GM23338 (cell line): ENCODE data around the gene EPHA7. TPM values are rescaled to one million over a fixed set of nuclear protein-coding genes. Genes with fewer than 3 reads are reported as not detected.

Source experiments
- ATAC-seq: fragments of 200-7000 bp; cut with Tn5 transposase; 3 replicates; pipeline ENCODE4 v1.9.1; 2020
- DNase-seq: peaks from one replicate; pipeline ENCODE4 v3.0.0-alpha.2; 2015; ENCODE audit warnings: low spot score
- H2AFZ ChIP-seq: fragments of 200-600 bp; sonication (generic); 2 replicates; pipeline ENCODE4 v1.8.0; 2016; ENCODE audit warnings: antibody characterized with exemption, mild to moderate bottlenecking, moderate library complexity
- H3F3A ChIP-seq: fragments of 200-600 bp; sonication (generic); replicated peaks from 2 replicates; pipeline ENCODE4 v1.8.0; 2017; ENCODE audit warnings: antibody characterized with exemption, mixed run types, low read depth
- H3K27ac ChIP-seq: fragments of 200-600 bp; sonication (generic); 2 replicates; pipeline ENCODE4 v1.6.1; 2016; ENCODE audit warnings: low read depth
- H3K27me3 ChIP-seq: fragments of 200-600 bp; sonication (generic); 2 replicates; pipeline ENCODE4 v1.8.0; 2016; ENCODE audit warnings: mild to moderate bottlenecking, mixed run types, moderate library complexity; ENCODE audit not compliant: insufficient read depth
- H3K36me3 ChIP-seq: fragments of 200-600 bp; sonication (generic); 2 replicates; pipeline ENCODE4 v1.8.0; 2016; ENCODE audit warnings: mild to moderate bottlenecking; ENCODE audit not compliant: insufficient read depth
- H3K4me1 ChIP-seq: fragments of 200-600 bp; sonication (generic); 2 replicates; pipeline ENCODE4 v1.8.0; 2016; ENCODE audit warnings: mild to moderate bottlenecking, moderate library complexity; ENCODE audit not compliant: insufficient read depth
- H3K4me2 ChIP-seq: fragments of 200-600 bp; sonication (generic); 2 replicates; pipeline ENCODE4 v1.7.1; 2017; ENCODE audit warnings: mixed run types
- H3K4me3 ChIP-seq: fragments of 200-600 bp; sonication (generic); 2 replicates; pipeline ENCODE4 v1.6.1; 2016; ENCODE audit warnings: mixed run types
- H3K79me2 ChIP-seq: fragments of 200-600 bp; sonication (generic); replicated peaks from 2 replicates; pipeline ENCODE4 v1.8.0; 2017; ENCODE audit warnings: mild to moderate bottlenecking; ENCODE audit not compliant: insufficient read depth
- H3K9me2 ChIP-seq: fragments of 200-600 bp; sonication (generic); 2 replicates; pipeline ENCODE4 v1.8.0; 2017; ENCODE audit not compliant: insufficient read depth
- H4K20me1 ChIP-seq: fragments of 200-600 bp; sonication (generic); replicated peaks from 2 replicates; pipeline ENCODE4 v1.8.0; 2017; ENCODE audit warnings: mild to moderate bottlenecking; ENCODE audit not compliant: insufficient read depth
- H3K27ac Mint-ChIP-seq: 2 replicates; pipeline ENCODE4 v1.8.0; 2020; ENCODE audit warnings: inconsistent platforms, mild to moderate bottlenecking, moderate library complexity, mixed read lengths
- H3K27me3 Mint-ChIP-seq: 3 replicates; pipeline ENCODE4 v1.8.0; 2022; ENCODE audit warnings: low read depth, mild to moderate bottlenecking, moderate library complexity, mixed read lengths, inconsistent platforms; ENCODE audit not compliant: insufficient read depth, poor library complexity
- H3K36me3 Mint-ChIP-seq: 3 replicates; pipeline ENCODE4 v1.8.0; 2021; ENCODE audit warnings: low read depth, mild to moderate bottlenecking, inconsistent platforms, moderate library complexity, mixed read lengths
- H3K4me1 Mint-ChIP-seq: 3 replicates; pipeline ENCODE4 v1.8.0; 2020; ENCODE audit warnings: mild to moderate bottlenecking, inconsistent platforms, mixed read lengths
- H3K4me3 Mint-ChIP-seq: 3 replicates; pipeline ENCODE4 v1.8.0; 2021; ENCODE audit warnings: moderate library complexity, mild to moderate bottlenecking, inconsistent platforms, mixed read lengths
- H3K9me3 Mint-ChIP-seq: 3 replicates; pipeline ENCODE4 v1.8.0; 2020; ENCODE audit warnings: moderate library complexity, mild to moderate bottlenecking, inconsistent platforms, mixed read lengths
- CREB1 ChIP-seq: fragments of 250-450 bp; sonication (Bioruptor Pico); IDR thresholded peaks from 2 replicates; pipeline ENCODE4 v1.5.0; 2020; ENCODE audit warnings: low read depth, mild to moderate bottlenecking, moderate library complexity
- CTCF ChIP-seq, 2 experiments: fragments of 200-600 bp in 1 of 2; sonication (generic) in 1 of 2; conservative IDR thresholded peaks; 2 replicates each; pipeline versions ENCODE4 v1.5.1 to v1.6.1; 2016 to 2017; ENCODE audit warnings: antibody characterized with exemption in 2 of 2, low read depth in 2 of 2, mild to moderate bottlenecking in 2 of 2, moderate library complexity in 1 of 2
- ETS1 ChIP-seq: IDR thresholded peaks from 2 replicates; pipeline ENCODE4 v1.6.1; 2016; ENCODE audit warnings: antibody characterized with exemption
- EZH2phosphoT487 ChIP-seq: fragments of 200-600 bp; sonication (generic); IDR thresholded peaks from one replicate; pipeline ENCODE4 v1.8.1; 2018; ENCODE audit warnings: antibody characterized with exemption; ENCODE audit not compliant: unreplicated experiment
- JUNB ChIP-seq: IDR thresholded peaks from one replicate; pipeline ENCODE4 v1.6.1; 2016; ENCODE audit warnings: antibody characterized with exemption; ENCODE audit not compliant: unreplicated experiment
- POLR2AphosphoS5 ChIP-seq: IDR thresholded peaks from 2 replicates; pipeline ENCODE4 v1.6.1; 2016; ENCODE audit warnings: antibody characterized with exemption, low read depth
- STAT1 ChIP-seq: IDR thresholded peaks from one replicate; pipeline ENCODE4 v1.6.1; 2016; ENCODE audit warnings: antibody characterized with exemption; ENCODE audit not compliant: unreplicated experiment
- ZNF114 ChIP-seq: fragments of 250-450 bp; sonication (Bioruptor Pico); IDR thresholded peaks from 2 replicates; pipeline ENCODE4 v1.5.0; 2020; ENCODE audit warnings: mild to moderate bottlenecking, moderate library complexity
- polyA plus RNA-seq: library from polyadenylated mRNA; unstranded; fragments of >200 nt; fragmentation: Nextera tagmentation; extraction: Ambion mirVana; gene quantifications from 2 replicates; pipeline ENCODE4 v1.2.1, GENCODE V29; 2016
- total RNA-seq: library from RNA; depleted of rRNA; stranded (reverse); fragments of >200 nt; shearing (Covaris generic); gene quantifications from 2 replicates; pipeline ENCODE4 v1.2.3, GENCODE V29; 2014
- TF ChIP-seq, protein P1 (sequence below): IDR thresholded peaks from one replicate; pipeline ENCODE4 v1.6.1; 2018; ENCODE audit warnings: antibody characterized with exemption; ENCODE audit not compliant: unreplicated experiment

Gene EPHA7
- total and polyA plus RNA-seq, 2 experiments from 2014 or later: 3.3 to 7.3 TPM

GRCh38 chr6:93453956-93454355, 34.6 kb upstream of the EPHA7 start (continued):
- TF ChIP-seq, protein P1, sequence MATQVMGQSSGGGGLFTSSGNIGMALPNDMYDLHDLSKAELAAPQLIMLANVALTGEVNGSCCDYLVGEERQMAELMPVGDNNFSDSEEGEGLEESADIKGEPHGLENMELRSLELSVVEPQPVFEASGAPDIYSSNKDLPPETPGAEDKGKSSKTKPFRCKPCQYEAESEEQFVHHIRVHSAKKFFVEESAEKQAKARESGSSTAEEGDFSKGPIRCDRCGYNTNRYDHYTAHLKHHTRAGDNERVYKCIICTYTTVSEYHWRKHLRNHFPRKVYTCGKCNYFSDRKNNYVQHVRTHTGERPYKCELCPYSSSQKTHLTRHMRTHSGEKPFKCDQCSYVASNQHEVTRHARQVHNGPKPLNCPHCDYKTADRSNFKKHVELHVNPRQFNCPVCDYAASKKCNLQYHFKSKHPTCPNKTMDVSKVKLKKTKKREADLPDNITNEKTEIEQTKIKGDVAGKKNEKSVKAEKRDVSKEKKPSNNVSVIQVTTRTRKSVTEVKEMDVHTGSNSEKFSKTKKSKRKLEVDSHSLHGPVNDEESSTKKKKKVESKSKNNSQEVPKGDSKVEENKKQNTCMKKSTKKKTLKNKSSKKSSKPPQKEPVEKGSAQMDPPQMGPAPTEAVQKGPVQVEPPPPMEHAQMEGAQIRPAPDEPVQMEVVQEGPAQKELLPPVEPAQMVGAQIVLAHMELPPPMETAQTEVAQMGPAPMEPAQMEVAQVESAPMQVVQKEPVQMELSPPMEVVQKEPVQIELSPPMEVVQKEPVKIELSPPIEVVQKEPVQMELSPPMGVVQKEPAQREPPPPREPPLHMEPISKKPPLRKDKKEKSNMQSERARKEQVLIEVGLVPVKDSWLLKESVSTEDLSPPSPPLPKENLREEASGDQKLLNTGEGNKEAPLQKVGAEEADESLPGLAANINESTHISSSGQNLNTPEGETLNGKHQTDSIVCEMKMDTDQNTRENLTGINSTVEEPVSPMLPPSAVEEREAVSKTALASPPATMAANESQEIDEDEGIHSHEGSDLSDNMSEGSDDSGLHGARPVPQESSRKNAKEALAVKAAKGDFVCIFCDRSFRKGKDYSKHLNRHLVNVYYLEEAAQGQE: no peak
- no peak for TF ChIP-seq POLR2AphosphoS5
- no peak for TF ChIP-seq ETS1
- TF ChIP-seq ZNF114 (CRISPR knock-in tag): no peak
- TF ChIP-seq CREB1 (CRISPR knock-in tag): no peak
- no peak for TF ChIP-seq STAT1
- TF ChIP-seq EZH2phosphoT487: no peak
- TF ChIP-seq JUNB: no peak

DNA sequence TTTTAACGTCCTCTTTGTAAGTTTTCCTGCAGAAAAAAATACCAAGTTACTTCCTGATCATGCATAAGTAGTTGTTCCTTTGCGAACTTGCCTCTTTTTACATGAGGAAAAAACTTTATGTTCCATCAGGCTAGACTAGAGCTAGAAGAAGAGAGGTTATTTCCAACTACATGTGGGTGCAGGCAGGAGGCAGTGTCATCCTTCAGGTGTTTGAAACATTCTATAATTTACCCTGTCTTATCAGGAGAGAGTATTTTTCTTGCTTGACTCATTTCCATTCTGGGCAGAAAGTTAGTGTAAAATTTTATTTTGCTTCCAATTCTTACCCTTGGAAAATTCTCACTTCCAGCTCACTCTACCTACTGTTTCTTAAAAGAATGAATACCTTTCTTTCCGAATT, 28.5 kb upstream of the EPHA7 start:
- no peaks in the 10 kb centered on the region for H3K36me3 ChIP-seq
- H3K27me3 Mint-ChIP-seq: no peaks in the 10 kb centered on the region
- H3K4me3 Mint-ChIP-seq: no peak overlapping the region
- no peaks in the 10 kb centered on the region for H3K4me1 ChIP-seq
- peaks cover 4% of the 10 kb centered on the region; the same call in 2 of the 3 replicates for H3K4me1 Mint-ChIP-seq
- no peaks in the 10 kb centered on the region for H3F3A ChIP-seq
- H3K27me3 ChIP-seq: no peaks in the 10 kb centered on the region
- H3K4me3 ChIP-seq: no peak overlapping the region
- no peak overlapping the region; the same call in 1 of the 2 replicates for H3K27ac Mint-ChIP-seq
- no peak overlapping the region for H3K4me2 ChIP-seq
- H3K9me2 ChIP-seq: no peaks in the 10 kb centered on the region
- no peaks in the 10 kb centered on the region for H4K20me1 ChIP-seq
- H3K9me3 Mint-ChIP-seq: no peaks in the 10 kb centered on the region
- DNase-seq (peak; percentile 24), ATAC-seq (peak; percentile 38; the same call in 2 of the 3 replicates)
- H3K27ac ChIP-seq: no peak overlapping the region
- H3K79me2 ChIP-seq: no peaks in the 10 kb centered on the region
- H2AFZ ChIP-seq: no peak overlapping the region
- TF ChIP-seq EZH2phosphoT487 (no peak), CTCF (conservative IDR thresholded peaks at IDR 0.05; ENCODE audit: low read depth in 2 of 2) (peak; percentile 56 to 68)
- no peaks in the 10 kb centered on the region for H3K36me3 Mint-ChIP-seq
